ENCODE results near the gene GLT8D1. TPM values are rescaled to one million over a fixed set of nuclear protein-coding genes. Genes with fewer than 3 reads are reported as not detected.

GLT8D1 gene
- total and polyA plus RNA-seq, 9 of the 15 experiments (the other 6 are each of a cell fraction or from before 2014, with no cell fraction given): 14.1 to 65.9 (median 33.7) TPM

DNA sequence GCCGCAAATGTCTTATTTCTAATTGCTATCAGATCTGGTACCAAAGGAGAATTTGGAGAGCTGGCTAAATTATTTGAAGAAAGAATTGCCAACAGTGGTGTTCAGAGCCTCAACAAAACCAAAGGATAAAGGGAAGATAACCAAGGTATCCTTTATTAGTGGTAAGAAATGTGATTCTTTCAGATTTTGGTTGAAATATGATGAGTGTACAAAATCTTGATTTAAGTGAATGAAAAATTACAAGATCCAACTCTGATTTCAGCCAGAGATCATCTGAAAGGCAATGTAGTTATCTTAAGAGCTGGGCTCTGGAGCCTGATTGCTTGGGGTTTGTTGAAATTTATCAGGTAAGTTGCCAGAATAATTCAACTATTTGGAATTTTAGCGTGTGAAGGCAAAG, 15.0 kb downstream of the GLT8D1 start:
- DNase-seq (ENCODE audit: extremely low read depth in 1 of 4, low spot score in 3 of 4) (no peak), FAIRE-seq (no peak), ATAC-seq (no peak)
- no peak overlapping the region for H3K27ac ChIP-seq (ENCODE audit: extremely low read depth, low read depth, low read length)
- peaks cover 8% of the 10 kb centered on the region for H4K20me1 ChIP-seq (replicated peaks; ENCODE audit: control insufficient read depth, insufficient read depth, low read length)
- intact Hi-C loops (cut with micrococcal nuclease): no loop called here
- peaks cover 48% of the 10 kb centered on the region for H3K79me2 ChIP-seq (ENCODE audit: control insufficient read depth, insufficient read depth, low read length)
- H2AFZ ChIP-seq (ENCODE audit: low read depth, low read length): no peak overlapping the region
- ChIA-PET POLR2A (interaction anchor here (0.6 to 1.6 kb wide), 4 partner anchors 9 to 264 kb away, joined by 3 to 6 read pairs (median 4); partner anchors contain the start of genes GLT8D1 and SPCS1), CTCF (ENCODE audit: low intra/inter-chr PET ratio) (no interaction called here)
- H3K9me3 ChIP-seq (replicated peaks; ENCODE audit: control insufficient read depth, insufficient read depth, low read depth, low read length): no peaks in the 10 kb centered on the region
- H3K9ac ChIP-seq (ENCODE audit: insufficient read depth in 1 of 2, low read depth in 2 of 2, low read length in 2 of 2): no peak overlapping the region
- TF ChIP-seq C11orf30 (IDR thresholded peaks at IDR 0.05; ENCODE audit: low read depth) (peak; percentile 64), ZNF316 (IDR thresholded peaks at IDR 0.05) (peak; percentile 72; the same call in 1 of the 2 replicates), MAFG (tag; conservative IDR thresholded peaks at IDR 0.05) (peak; percentile 41; the same call in 1 of the 2 replicates)
- TF ChIP-seq, protein P1, sequence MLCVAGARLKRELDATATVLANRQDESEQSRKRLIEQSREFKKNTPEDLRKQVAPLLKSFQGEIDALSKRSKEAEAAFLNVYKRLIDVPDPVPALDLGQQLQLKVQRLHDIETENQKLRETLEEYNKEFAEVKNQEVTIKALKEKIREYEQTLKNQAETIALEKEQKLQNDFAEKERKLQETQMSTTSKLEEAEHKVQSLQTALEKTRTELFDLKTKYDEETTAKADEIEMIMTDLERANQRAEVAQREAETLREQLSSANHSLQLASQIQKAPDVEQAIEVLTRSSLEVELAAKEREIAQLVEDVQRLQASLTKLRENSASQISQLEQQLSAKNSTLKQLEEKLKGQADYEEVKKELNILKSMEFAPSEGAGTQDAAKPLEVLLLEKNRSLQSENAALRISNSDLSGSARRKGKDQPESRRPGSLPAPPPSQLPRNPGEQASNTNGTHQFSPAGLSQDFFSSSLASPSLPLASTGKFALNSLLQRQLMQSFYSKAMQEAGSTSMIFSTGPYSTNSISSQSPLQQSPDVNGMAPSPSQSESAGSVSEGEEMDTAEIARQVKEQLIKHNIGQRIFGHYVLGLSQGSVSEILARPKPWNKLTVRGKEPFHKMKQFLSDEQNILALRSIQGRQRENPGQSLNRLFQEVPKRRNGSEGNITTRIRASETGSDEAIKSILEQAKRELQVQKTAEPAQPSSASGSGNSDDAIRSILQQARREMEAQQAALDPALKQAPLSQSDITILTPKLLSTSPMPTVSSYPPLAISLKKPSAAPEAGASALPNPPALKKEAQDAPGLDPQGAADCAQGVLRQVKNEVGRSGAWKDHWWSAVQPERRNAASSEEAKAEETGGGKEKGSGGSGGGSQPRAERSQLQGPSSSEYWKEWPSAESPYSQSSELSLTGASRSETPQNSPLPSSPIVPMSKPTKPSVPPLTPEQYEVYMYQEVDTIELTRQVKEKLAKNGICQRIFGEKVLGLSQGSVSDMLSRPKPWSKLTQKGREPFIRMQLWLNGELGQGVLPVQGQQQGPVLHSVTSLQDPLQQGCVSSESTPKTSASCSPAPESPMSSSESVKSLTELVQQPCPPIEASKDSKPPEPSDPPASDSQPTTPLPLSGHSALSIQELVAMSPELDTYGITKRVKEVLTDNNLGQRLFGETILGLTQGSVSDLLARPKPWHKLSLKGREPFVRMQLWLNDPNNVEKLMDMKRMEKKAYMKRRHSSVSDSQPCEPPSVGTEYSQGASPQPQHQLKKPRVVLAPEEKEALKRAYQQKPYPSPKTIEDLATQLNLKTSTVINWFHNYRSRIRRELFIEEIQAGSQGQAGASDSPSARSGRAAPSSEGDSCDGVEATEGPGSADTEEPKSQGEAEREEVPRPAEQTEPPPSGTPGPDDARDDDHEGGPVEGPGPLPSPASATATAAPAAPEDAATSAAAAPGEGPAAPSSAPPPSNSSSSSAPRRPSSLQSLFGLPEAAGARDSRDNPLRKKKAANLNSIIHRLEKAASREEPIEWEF (CRISPR knock-in tag; IDR thresholded peaks at IDR 0.05): no peak
- in situ Hi-C loops (cut with MboI): no loop called here
- 83% methylated on average over 2 of the region's 2 CpGs for WGBS (ENCODE audit: insufficient coverage, low coverage, missing lambda C conversion rate)
- no peaks in the 10 kb centered on the region for H3K9me1 ChIP-seq (ENCODE audit: control insufficient read depth, insufficient read depth, low read length)
- no peak overlapping the region for H3K4me3 ChIP-seq
- no peaks in the 10 kb centered on the region for H3K27me3 ChIP-seq (ENCODE audit: control insufficient read depth in 2 of 2, insufficient read depth in 2 of 2, low read length in 2 of 2)
- H3K36me3 ChIP-seq (ENCODE audit: control insufficient read depth, insufficient read depth, low read length): peaks cover 89% of the 10 kb centered on the region
- peaks cover 3 to 18% of the 10 kb centered on the region in 2 experiments; a peak in 3 of 5 replicates for H3K4me1 ChIP-seq (replicated peaks in 1 of 2; ENCODE audit: control insufficient read depth in 2 of 2, insufficient read depth in 2 of 2, low read length in 2 of 2)
- no TSS peak for BruUV-seq (replicated peaks)
- H3K4me2 ChIP-seq (ENCODE audit: insufficient read depth, low read length): no peak overlapping the region
